Endothelial cell of umbilical vein (primary cell): Measurements from ENCODE around the gene LAPTM4A. TPM values are rescaled to one million over a fixed set of nuclear protein-coding genes. Genes with fewer than 3 reads are reported as not detected.

ENCODE experiments used
- BruUV-seq: library from RNA; stranded (reverse); fragments of 400-500 nt; replicated peaks from 2 replicates; lab custom pipeline; 2021; lab: Mats Ljungman, UMichigan
- CTCF ChIA-PET: fragments of 300-600, 350-600 bp; sonication (Branson Sonifier 250); formaldehyde crosslinking; loops from one replicate; lab custom pipeline; 2021; ENCODE audit warnings: antibody characterized with exemption, inconsistent platforms; lab: Charles Lee
- POLR2A ChIA-PET: fragments of 300-600, 350-600 bp; sonication (Branson Sonifier 250); formaldehyde crosslinking; loops from one replicate; lab custom pipeline; 2021; ENCODE audit warnings: antibody characterized with exemption, inconsistent platforms; lab: Charles Lee
- DNase-seq: peaks from one replicate; pipeline ENCODE4 v3.0.0-alpha.2; 2011; ENCODE audit warnings: low read depth, low spot score
- FAIRE-seq: peaks from 2 replicates; lab custom pipeline; 2011; peaks lifted over from hg19 to GRCh38; lab: Jason Lieb, UNC
- H2AFZ ChIP-seq: 2 replicates; pipeline ENCODE4 v1.6.0; 2012; ENCODE audit warnings: low read depth, low read length, control low read depth, inconsistent platforms
- H3K27ac ChIP-seq: 2 replicates; pipeline ENCODE4 v1.5.1; 2011; ENCODE audit warnings: low read depth, mild to moderate bottlenecking, control low read depth, low read length, moderate library complexity; ENCODE audit not compliant: insufficient read depth
- H3K27me3 ChIP-seq, 2 experiments: 2 replicates each; pipeline versions ENCODE4 v1.6.0 to v1.6.1; 2011; ENCODE audit warnings: low read length in 2 of 2, mixed read lengths in 1 of 2; ENCODE audit not compliant: control insufficient read depth in 2 of 2, insufficient read depth in 2 of 2
- H3K36me3 ChIP-seq, 2 experiments: 2 replicates in 1 of 2; 3 replicates in 1 of 2; pipeline ENCODE4 v1.5.1; 2011; ENCODE audit warnings: low read length in 2 of 2, mild to moderate bottlenecking in 1 of 2, moderate library complexity in 1 of 2; ENCODE audit not compliant: control insufficient read depth in 2 of 2, insufficient read depth in 2 of 2; ENCODE audit errors: extremely low read depth in 1 of 2
- H3K4me1 ChIP-seq: 3 replicates; pipeline ENCODE4 v1.5.1; 2011; ENCODE audit warnings: mild to moderate bottlenecking, low read length; ENCODE audit not compliant: control insufficient read depth, insufficient read depth; ENCODE audit errors: extremely low read depth
- H3K4me2 ChIP-seq: 2 replicates; pipeline ENCODE4 v1.6.1; 2011; ENCODE audit warnings: low read length, control low read depth, mixed read lengths; ENCODE audit not compliant: insufficient read depth
- H3K4me3 ChIP-seq, 3 experiments: fragments of 200-600 bp in 1 of 3; sonication (generic), shearing (Covaris generic) in 1 of 3; replicated peaks in 1 of 3; 2 replicates each; pipeline ENCODE4 v1.5.1; 2011 to 2016; ENCODE audit warnings: control low read depth in 3 of 3, low read length in 3 of 3, mild to moderate bottlenecking in 2 of 3, inconsistent platforms in 1 of 3, low read depth in 1 of 3, moderate library complexity in 1 of 3; ENCODE audit not compliant: insufficient read depth in 1 of 3
- H3K79me2 ChIP-seq: 2 replicates; pipeline ENCODE4 v1.6.0; 2012; ENCODE audit warnings: low read length, inconsistent platforms; ENCODE audit not compliant: control insufficient read depth, insufficient read depth
- H3K9ac ChIP-seq: replicated peaks from 2 replicates; pipeline ENCODE3; 2011; ENCODE audit warnings: low read length, control low read depth; ENCODE audit not compliant: insufficient read depth; ENCODE audit errors: extremely low read depth
- H3K9me1 ChIP-seq: replicated peaks from 3 replicates; pipeline ENCODE4 v1.6.0; 2011; ENCODE audit warnings: mild to moderate bottlenecking, low read length; ENCODE audit not compliant: control insufficient read depth, insufficient read depth; ENCODE audit errors: extremely low read depth
- H3K9me3 ChIP-seq: replicated peaks from 2 replicates; pipeline ENCODE4 v1.5.1; 2012; ENCODE audit warnings: low read length, inconsistent platforms; ENCODE audit not compliant: control insufficient read depth, insufficient read depth
- H4K20me1 ChIP-seq: replicated peaks from 2 replicates; pipeline ENCODE3; 2011; ENCODE audit warnings: mild to moderate bottlenecking, low read length; ENCODE audit not compliant: control insufficient read depth, insufficient read depth; ENCODE audit errors: extremely low read depth
- EZH2 ChIP-seq: IDR thresholded peaks from 2 replicates; pipeline ENCODE4 v1.6.1; 2012; ENCODE audit warnings: borderline replicate concordance, low read depth, mild to moderate bottlenecking, moderate library complexity, low read length, inconsistent platforms; ENCODE audit not compliant: severe bottlenecking
- FOS ChIP-seq: IDR thresholded peaks from 2 replicates; pipeline ENCODE4 v1.6.1; 2011; ENCODE audit warnings: mild to moderate bottlenecking, low read length, moderate library complexity, borderline replicate concordance; ENCODE audit not compliant: insufficient read depth
- GATA2 ChIP-seq: IDR thresholded peaks from 2 replicates; pipeline ENCODE4 v1.7.0; 2011; ENCODE audit warnings: low read depth, mild to moderate bottlenecking, moderate library complexity, mixed read lengths, low read length; ENCODE audit not compliant: insufficient read length, insufficient read depth
- JUN ChIP-seq: IDR thresholded peaks from 2 replicates; pipeline ENCODE4 v1.6.1; 2011; ENCODE audit warnings: borderline replicate concordance, low read depth; ENCODE audit not compliant: insufficient read length, insufficient read depth
- MYC ChIP-seq: IDR thresholded peaks from one replicate; pipeline ENCODE4 v1.6.1; 2011; ENCODE audit warnings: mild to moderate bottlenecking, low read depth, low read length
- POLR2A ChIP-seq: IDR thresholded peaks from 2 replicates; pipeline ENCODE4 v1.6.1; 2012; ENCODE audit warnings: low read depth, mild to moderate bottlenecking, control low read depth, low read length
- POLR2AphosphoS5 ChIP-seq: IDR thresholded peaks from 2 replicates; pipeline ENCODE4 v1.6.1; 2012; ENCODE audit warnings: low read depth, mild to moderate bottlenecking, control low read depth, low read length, moderate library complexity; ENCODE audit not compliant: insufficient read depth
- dilution Hi-C: fragments of 300-500 bp; cut with MboI; formaldehyde crosslinking; loops from one replicate; pipeline ENCODE4 v1.15.0; 2019; ENCODE audit warnings: low sequenced_read_pairs; ENCODE audit not compliant: extremely low pct_ligation_motif_present
- intact Hi-C: fragments of 100-400 bp; cut with micrococcal nuclease; formaldehyde crosslinking; loops from one replicate; pipeline ENCODE4 v1.10.0; 2022
- polyA plus RNA-seq, 4 experiments: library from polyadenylated mRNA; depleted of rRNA in 3 of 4; stranded (reverse) in 3 of 4; unstranded in 1 of 4; fragments of >200 nt; gene quantifications; 2 replicates each; pipeline versions ENCODE4 v1.2.1 to v1.2.3, GENCODE V29; 2011 to 2012; ENCODE audit warnings: missing spikeins in 1 of 4
- total RNA-seq: library from RNA; stranded (reverse); gene quantifications from 2 replicates; pipeline ENCODE4 v1.2.3, GENCODE V29; 2021
- TF ChIP-seq, protein P1 (sequence below): IDR thresholded peaks from 2 replicates; pipeline ENCODE4 v1.6.1; 2011; ENCODE audit not compliant: insufficient read depth, insufficient read length
- TF ChIP-seq, protein P2 (sequence below), 2 donors: IDR thresholded peaks; 1 replicate in 1 of 2; 2 replicates in 1 of 2; pipeline ENCODE4 v1.5.1; 2011; ENCODE audit warnings: low read length in 2 of 2, mild to moderate bottlenecking in 2 of 2, moderate library complexity in 2 of 2, control low read depth in 1 of 2, inconsistent platforms in 1 of 2, low read depth in 1 of 2; ENCODE audit not compliant: insufficient read depth in 1 of 2; ENCODE audit errors: extremely low read depth in 1 of 2

Gene LAPTM4A
- total and polyA plus RNA-seq, 2 donors (not counting 3 experiments of a cell fraction or from before 2014, with no cell fraction given): 155 to 427 TPM

DNA sequence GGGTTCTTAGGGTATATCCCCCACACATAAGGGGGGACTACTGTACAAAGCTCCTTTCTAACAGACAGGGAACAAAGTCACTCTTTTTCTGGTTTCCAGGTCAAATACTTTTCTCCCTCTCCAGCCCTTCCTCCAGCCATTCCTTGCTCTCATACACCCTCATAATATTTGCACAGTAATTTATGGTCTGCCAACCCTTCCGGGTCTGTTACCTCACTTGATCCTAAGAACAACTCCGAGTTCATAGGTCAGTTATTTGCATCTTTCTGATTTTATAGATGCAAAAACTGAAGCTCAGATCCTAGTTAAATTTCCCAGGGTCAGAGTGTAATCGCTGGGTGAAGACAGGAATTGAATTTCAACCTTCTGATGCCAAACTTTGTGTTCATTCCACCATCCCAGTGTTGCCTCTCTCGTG is 24.2 kb downstream of the LAPTM4A start:
- no TSS peak for BruUV-seq
- H2AFZ ChIP-seq: no peak overlapping the region
- H3K4me2 ChIP-seq: peak overlapping the region; percentile 85
- intact Hi-C loops: loop anchor here (1.0 kb wide), 2 partner anchors 10 to 24 kb away; partner anchors contain the start of gene LAPTM4A
- no peaks in the 10 kb centered on the region for H3K79me2 ChIP-seq
- H3K9ac ChIP-seq: peak overlapping the region; percentile 52
- TF ChIP-seq FOS: no peak
- no peak for TF ChIP-seq MYC
- TF ChIP-seq, protein P1, sequence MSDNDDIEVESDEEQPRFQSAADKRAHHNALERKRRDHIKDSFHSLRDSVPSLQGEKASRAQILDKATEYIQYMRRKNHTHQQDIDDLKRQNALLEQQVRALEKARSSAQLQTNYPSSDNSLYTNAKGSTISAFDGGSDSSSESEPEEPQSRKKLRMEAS: no peak
- TF ChIP-seq POLR2AphosphoS5: no peak
- TF ChIP-seq EZH2: no peak
- TF ChIP-seq, protein P2, sequence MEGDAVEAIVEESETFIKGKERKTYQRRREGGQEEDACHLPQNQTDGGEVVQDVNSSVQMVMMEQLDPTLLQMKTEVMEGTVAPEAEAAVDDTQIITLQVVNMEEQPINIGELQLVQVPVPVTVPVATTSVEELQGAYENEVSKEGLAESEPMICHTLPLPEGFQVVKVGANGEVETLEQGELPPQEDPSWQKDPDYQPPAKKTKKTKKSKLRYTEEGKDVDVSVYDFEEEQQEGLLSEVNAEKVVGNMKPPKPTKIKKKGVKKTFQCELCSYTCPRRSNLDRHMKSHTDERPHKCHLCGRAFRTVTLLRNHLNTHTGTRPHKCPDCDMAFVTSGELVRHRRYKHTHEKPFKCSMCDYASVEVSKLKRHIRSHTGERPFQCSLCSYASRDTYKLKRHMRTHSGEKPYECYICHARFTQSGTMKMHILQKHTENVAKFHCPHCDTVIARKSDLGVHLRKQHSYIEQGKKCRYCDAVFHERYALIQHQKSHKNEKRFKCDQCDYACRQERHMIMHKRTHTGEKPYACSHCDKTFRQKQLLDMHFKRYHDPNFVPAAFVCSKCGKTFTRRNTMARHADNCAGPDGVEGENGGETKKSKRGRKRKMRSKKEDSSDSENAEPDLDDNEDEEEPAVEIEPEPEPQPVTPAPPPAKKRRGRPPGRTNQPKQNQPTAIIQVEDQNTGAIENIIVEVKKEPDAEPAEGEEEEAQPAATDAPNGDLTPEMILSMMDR (IDR thresholded peaks at IDR 0.05; ENCODE audit: extremely low read depth in 1 of 2, insufficient read depth in 1 of 2, low read depth in 1 of 2, low read length in 2 of 2): no peak
- TF ChIP-seq GATA2: no peak
- no peak for TF ChIP-seq POLR2A
- TF ChIP-seq JUN: no peak
- H3K27ac ChIP-seq: peak overlapping the region; percentile 74
- no peaks in the 10 kb centered on the region for H3K27me3 ChIP-seq
- H3K4me3 ChIP-seq: peak overlapping the region in 1 of 3 experiments; percentile 3
- FAIRE-seq (no peak), DNase-seq (peak; percentile 54)
- H3K9me1 ChIP-seq: no peaks in the 10 kb centered on the region
- ChIA-PET POLR2A (no interaction called here), CTCF (interaction anchor here (1.0 to 3.3 kb wide), 11 partner anchors 9 to 67 kb away, joined by 3 to 31 read pairs (median 6); partner anchors contain the start of genes LAPTM4A and MATN3)
- no peaks in the 10 kb centered on the region for H3K9me3 ChIP-seq
- H4K20me1 ChIP-seq: no peaks in the 10 kb centered on the region
- dilution Hi-C loops: no loop called here
- H3K4me1 ChIP-seq: peaks cover 21% of the 10 kb centered on the region
- H3K36me3 ChIP-seq: peaks cover 3 to 5% of the 10 kb centered on the region in 2 experiments
